Measurements from ENCODE around the gene CLIC3.

DNA sequence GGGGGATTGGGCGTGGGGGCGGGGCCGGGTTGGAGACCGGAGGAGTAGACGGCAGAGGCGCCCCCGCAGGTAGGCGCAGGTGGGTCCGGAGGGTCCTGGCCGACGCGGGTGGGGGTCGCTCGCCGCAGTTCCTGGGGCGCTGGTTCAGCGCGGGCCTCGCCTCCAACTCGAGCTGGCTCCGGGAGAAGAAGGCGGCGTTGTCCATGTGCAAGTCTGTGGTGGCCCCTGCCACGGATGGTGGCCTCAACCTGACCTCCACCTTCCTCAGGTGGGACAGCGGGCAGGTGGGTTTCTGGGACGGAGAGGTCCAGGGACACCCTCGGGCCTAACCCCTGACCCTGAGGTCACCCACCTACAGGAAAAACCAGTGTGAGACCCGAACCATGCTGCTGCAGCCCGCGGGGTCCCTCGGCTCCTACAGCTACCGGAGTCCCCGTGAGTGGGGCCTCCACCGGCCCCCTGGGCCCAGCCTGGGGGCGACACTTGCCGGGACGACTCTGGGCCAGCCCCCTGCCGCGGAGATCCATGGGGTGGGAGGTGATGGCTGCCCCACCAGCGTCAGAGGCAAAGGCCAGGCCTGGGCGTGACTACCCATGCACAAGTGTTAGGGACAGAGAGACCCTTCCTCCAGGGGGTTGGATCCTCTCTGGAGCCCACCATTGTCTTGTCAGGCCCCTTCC lies 17.4 kb downstream of the CLIC3 start:
- no peak for TF ChIP-seq POLR2A (IDR thresholded peaks at IDR 0.05)
- TF ChIP-seq, protein P1, sequence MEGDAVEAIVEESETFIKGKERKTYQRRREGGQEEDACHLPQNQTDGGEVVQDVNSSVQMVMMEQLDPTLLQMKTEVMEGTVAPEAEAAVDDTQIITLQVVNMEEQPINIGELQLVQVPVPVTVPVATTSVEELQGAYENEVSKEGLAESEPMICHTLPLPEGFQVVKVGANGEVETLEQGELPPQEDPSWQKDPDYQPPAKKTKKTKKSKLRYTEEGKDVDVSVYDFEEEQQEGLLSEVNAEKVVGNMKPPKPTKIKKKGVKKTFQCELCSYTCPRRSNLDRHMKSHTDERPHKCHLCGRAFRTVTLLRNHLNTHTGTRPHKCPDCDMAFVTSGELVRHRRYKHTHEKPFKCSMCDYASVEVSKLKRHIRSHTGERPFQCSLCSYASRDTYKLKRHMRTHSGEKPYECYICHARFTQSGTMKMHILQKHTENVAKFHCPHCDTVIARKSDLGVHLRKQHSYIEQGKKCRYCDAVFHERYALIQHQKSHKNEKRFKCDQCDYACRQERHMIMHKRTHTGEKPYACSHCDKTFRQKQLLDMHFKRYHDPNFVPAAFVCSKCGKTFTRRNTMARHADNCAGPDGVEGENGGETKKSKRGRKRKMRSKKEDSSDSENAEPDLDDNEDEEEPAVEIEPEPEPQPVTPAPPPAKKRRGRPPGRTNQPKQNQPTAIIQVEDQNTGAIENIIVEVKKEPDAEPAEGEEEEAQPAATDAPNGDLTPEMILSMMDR (IDR thresholded peaks at IDR 0.05) = no peak

Measured in Peyer's patch (tissue), 4 donors.